Cerebellar cortex (tissue), 1 donor: ENCODE data around the gene PHYKPL.
"Not testable (repeated sequence)": the region's sequence is repeated elsewhere in the genome, so short reads cannot be mapped to it uniquely, and the experiment has no call there.

Experiments
- DNase-seq: peaks from one replicate; pipeline ENCODE4 v3.0.0-alpha.2; 2015; ENCODE audit warnings: low spot score

PHYKPL gene

DNA sequence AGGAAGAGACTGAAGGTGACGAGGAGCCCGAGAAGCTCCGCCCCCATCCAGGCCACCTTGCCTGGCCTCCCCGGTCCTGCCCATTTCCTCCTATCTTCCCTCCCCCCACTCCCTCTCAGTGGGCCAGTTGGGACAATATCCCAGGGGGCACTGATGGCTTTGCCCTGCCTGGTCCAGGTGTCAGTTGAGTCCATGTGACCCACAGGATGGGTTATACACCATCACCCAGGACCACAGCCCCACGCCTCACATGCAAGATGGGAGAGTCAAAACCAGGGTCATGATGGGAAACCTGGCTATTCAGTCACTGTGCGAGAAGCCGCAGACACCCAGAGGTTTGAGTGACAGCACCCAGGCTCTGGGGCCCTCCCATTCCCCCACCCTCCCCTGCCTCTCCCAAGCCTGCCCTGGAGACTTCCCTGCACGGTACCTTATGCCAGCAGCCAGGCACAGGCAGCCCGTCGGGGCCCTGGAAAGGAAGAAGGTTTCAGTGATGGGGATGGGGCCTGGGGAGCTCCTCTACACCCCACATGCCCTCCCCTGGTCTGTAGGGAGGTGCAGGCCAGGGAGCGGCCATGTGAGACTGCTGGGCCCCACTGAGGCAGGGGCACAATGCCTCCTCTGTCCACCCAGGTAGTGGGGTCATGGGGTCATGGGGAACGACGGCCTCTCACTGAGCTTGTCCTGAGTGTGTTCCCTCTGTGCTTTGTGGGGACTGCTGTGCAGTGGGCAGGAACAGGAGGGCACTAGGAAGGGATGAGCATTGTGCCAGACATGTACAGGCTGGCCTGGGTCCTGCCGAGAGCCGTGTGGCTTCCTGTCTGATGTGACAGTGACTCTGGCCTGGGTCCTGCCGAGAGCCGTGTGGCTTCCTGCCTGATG is 6.3 kb upstream of the PHYKPL start:
- DNase-seq = no peak

DNA sequence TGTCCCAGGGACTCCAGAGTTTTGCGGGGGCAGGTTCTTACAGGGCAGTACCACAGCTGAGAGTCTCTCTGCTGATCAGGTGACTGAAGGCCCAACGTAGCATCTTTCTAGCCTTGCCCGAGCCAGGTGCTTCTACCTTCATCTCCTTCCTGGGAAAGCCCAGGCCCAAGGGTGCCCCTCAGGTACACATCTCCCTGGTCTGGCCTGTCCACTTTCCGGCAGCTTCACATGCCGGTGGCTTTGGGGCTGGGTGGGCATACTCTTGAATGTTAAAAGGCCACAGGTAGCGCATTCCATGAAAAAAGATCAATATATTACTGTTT is 5.7 kb upstream of the PHYKPL start:
- DNase-seq = no peak

DNA sequence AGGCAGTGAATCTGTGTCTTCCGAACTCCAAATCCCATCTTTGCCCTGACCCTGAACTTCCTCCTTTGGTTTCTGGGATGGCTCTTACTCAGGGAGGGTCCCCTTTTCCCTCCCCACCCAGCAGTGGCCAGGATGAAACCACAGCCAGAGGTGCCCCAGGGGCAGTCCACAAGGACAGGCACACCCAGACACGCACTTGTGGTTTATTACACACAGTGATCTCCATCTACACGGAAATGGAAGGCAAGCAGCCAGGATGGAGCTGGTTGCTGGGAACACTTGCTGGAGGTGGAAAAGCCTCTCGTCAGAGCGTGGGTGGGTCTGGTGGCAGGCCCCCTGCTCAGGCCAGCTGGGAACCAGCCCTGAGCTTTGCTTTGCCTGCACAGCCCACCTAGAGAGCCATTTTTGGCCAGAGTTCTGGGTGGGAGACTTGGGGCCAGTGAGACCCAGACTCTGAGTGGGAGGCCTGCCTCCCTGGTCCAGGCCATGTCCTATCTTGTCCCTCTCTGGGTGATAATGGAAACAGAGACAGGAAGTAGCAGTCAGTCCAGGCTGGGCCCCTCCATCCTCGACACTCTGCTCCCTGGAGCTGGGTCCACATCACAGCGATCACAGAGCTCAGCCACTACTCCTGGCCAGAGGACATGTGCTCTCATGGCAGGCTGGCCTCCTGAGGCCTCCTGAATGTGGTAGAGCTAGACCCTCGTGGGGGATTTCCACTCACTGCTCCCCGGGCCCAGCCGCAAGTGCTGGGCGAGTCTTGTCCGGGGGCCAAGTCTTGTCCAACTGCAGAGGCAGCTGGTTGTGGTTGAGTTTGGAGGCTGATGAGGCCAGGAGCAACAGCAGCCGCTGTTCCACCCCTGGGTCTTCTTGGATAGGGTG is 5.1 kb upstream of the PHYKPL start:
- no peak for DNase-seq

DNA sequence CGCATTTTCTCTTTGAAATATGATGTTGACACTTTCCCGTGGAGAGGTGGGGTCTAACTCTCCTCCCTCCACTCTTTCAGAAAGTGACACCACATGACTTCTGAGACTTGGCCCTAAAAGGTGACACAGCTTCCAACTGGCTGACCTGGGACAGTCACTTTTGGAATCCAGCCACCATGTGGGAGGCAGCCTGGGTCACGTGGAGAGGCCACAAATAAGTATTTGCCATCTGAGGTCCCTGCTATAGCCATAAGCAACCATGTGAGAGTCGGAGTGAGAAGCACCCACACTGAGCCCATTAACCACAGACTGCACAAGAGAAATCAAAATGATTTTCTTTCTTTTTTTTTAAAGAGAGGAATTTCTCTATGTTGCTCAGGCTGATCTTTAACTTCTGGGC is 4.1 kb upstream of the PHYKPL start:
- no peak for DNase-seq

DNA sequence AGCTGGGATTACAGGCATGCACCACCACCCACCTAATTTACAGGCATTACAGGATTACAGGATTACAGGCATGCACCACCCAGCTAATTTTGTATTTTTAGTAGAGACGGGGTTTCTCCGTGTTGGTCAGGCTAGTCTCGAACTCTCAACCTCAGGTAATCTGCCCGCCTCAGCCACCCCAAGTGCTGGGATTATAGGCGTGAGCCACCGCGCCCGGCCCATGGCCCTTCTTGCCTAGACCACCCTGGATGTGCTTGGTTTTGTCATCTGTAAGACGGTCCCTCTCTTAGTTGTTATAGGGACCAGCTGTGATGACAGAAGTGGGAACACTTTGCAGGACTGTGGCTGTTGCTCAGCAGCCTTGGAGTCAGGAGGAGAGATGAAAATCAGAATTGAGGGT is 3.5 kb upstream of the PHYKPL start:
- DNase-seq = no peak

DNA sequence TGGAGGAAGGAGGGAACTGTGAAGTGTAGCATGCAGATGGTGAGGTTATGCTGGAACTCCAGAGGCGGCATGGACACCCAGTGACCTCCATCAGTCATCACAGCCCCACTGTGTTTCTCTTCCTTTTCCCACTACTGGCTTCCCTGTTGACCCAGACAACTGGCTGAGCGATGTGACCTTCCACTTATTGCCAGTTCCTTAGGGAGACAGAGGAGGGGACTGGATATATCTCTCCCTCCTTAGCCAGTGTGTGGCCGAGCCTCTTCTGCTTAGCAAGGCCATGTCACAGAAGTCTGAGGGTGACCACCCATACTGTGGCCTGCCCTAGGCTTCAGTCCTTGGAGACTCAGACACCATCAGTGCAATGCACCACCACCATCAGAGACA is 3.0 kb upstream of the PHYKPL start:
- no peak for DNase-seq

DNA sequence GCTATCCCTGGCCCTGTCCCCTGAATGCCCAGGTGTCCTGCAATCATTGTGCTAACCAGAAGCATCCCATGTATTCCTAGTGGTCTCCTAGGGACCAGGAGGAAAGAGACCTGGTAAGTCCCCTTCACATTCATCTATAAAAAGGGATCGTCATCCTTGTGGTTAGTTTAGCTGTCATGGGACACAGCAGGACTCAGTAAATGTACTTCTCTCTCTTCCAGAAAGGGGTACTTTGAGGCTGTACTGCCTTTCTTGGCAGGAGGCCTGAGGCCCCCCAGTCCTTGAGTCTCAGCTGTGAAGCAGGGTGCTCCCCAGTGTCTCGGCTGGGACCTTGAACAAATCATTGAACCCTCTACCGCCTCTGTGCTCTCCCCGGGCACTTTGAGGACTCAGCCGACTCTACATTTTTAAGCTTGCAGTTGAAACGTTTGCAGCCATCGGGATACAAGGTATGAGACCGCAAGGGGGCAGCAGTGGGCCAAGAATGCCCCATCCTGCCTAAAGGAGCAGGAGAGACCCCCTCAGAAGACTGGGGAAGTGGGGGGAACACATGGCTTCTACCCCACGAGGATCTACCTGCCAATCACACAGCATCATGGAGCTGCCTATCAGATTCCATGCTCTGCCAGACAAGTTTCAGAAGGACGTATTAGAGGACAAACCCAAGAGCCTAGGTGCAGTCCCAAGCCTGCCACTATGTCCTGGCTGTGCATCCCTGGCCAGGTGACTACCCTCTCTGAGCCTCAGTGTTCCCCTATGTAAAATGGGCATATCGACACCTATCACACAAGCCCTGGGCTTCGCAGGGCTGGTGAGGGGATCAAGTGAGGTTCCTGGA is 2.4 kb upstream of the PHYKPL start:
- DNase-seq = peak; percentile 77

DNA sequence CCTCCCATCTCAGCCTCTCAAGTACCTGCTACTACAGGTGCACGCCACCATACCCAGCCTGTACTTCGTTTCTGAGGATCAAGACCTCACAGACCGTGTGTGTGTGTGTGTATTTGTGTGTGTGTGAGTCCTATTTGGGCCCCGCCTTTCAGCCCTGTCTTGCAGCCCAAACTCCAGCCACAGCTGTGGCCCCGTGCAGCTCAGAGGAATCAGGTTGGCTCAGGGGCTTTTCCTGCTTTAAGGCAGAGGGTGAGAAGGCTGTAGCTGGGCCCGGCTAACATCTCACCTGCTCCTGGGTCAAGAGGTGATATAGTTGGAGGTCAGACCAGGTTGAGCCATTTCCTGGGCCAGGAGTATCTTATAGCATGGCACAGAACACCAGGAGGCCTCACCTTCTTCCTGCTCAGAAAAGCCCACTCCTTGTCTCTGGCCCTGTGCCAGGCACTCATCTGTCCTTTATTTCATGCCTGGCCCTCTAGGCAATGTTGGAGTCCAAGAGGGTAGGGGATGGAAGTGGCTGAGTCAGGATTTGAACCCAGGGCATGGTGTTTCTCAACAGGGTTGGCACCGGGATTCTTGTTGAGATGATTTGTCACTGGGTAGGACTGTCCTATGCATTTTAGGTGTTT is 1.6 kb upstream of the PHYKPL start:
- no peak for DNase-seq

DNA sequence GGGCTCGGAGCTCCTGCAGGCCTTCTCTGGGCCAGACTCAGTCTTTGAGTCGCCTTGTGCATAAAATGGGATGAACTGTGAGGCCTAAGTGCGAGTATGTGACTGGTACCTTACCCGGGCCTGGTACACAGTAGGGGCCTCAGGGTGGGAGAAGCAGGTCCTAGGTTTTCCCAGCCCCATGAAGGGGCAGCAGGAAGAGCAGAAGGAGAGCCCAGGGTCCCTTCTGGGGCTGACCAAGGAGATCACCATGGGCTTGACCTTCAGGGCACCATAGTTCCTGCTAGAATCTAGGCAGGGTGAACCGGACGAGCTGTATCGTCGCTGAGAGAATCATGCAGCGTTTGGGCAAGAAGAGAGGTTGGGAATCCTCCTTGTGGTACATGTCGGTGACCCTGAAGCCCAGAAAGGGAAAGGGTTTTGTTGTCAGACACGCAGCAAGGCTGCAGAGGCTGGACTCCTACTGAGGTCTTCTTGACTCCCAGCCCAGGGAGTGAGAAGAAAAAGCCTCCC is 373 bp upstream of the PHYKPL start:
- no peak for DNase-seq

DNA sequence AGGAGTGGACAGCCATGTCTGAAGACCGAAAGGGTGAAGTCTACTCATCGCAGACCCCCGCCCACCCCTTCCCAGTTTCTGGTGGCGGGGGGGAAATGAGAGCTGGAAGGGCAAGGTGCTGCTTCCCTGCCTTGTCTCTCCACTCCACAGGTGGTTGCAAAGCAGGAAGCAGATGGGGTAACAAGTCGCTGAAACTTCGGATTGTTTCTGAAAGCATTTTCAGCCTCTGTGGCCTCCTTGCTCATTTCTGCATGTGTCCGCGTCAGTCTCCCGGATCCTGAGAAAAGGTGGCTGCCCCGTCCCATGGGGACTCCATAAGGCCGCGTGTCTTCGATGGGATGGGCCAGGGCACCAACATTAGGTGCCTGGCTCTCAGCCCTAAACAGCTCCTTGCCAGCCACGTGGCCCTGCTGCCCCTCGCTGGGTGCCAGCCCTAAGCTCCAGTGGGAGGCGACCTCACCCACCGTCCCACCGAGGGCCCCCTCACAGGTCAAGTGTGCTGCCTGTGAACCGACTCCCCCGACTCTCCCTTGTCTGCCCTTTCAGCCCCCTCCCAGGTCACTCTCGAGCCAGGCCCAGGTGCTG is 971 bp downstream of the PHYKPL start:
- no peak for DNase-seq

DNA sequence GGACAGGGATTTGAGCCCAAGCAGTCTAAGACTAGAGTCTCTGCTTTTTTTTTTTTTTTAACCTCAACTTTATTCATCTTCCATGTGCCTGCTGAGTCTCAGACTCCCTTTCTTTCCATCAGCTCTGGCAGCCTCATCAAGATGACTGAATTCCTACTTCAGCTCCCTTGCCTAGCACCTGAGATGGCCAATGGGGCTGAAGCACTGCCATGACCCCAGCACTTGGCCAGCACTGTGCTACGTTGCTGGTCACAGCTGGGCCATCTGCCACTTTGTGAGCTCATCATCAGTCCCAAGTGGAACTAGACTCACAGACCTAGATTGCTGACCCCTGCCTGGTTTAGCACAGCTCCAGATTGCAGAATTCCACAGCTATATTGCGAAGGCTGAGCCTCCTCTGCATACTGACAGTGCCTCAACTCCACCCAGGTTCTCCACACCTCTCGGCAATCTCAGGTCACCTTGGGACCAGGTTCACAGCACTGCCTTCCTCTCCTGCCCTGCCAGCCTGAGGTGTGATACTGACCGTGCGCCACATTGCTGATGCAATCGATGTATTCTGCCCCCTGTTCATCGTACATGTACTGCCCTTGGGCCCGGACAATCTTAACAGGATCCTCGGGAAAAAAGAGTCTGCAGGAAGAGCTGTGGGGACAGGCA is 1.6 kb downstream of the PHYKPL start:
- no peak for DNase-seq

DNA sequence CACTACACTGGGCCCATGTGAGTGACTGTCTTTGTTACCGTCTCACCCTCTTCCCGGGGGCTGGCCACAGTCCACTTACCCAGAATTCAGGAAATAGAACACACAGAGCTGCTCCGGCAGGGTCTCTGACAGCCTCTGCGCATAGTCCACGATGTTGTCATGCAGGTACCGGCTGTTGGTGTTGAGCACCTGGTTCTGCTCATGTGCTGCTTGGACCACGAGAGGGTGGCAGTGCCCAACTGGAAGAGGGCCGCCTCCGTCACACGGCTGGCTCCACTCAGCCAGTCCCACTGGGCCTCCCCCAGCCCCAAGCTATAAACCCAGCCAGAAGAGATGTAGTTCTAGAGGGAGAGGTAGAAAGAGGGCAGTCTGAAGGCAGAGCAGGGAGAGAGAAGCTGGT is 2.7 kb downstream of the PHYKPL start:
- DNase-seq = no peak

DNA sequence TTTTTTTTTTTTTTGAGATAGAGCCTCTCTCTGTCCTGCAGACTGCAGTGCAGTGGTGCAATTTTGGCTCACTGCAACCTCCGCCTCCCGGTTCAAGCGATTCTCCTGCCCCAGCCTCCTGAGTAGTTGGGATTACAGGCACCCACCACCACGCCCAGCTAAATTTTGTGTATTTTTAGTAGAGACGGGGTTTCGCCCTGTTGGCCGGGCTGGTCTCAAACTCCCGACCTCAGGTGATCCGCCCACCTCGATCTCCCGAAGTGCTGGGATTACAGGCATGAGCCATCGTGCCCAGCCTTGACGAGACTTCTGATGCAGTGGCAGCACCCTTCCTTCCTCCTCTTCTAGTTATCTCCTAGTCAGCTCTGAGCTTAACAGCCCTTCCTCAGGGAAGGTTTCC is 3.5 kb downstream of the PHYKPL start:
- not testable (repeated sequence) for DNase-seq

DNA sequence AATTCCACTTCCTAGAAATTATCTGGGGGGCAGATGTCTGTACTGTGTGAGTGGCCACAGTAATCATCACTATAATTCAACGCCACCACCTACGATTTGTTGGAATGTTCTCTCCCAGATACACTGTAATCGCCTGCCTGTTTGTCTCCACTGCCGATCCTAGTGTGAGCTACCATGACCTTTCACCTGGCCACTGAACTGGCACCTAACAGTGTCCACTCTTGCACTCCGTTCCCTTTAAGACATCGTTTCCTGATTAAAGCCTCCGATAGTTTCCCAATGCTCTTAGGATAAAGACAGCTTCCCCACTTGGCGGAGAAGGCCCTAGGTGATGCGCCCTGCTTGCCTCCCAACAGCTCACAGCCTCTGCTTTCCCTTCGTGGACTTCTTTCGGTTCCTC is 4.0 kb downstream of the PHYKPL start:
- DNase-seq = no peak

DNA sequence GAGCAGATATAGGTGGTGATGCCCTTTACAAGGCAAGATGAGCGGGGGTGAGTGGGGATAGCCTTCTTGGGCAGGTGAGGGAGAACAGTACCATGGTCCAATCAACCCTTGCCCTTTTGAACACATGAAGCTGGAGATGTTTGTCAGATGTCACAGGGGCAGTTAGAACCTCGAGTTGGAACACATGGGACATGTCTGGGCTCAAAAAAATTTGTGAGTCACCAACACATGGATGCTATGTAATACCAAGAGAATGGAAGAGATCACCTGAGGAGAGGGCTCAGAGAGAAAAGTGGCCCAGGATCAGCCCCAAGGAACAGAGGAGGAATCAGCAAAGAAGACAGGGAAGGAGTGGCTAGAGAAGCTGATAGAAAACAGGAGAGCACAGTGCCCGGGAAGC is 4.7 kb downstream of the PHYKPL start:
- no peak for DNase-seq

DNA sequence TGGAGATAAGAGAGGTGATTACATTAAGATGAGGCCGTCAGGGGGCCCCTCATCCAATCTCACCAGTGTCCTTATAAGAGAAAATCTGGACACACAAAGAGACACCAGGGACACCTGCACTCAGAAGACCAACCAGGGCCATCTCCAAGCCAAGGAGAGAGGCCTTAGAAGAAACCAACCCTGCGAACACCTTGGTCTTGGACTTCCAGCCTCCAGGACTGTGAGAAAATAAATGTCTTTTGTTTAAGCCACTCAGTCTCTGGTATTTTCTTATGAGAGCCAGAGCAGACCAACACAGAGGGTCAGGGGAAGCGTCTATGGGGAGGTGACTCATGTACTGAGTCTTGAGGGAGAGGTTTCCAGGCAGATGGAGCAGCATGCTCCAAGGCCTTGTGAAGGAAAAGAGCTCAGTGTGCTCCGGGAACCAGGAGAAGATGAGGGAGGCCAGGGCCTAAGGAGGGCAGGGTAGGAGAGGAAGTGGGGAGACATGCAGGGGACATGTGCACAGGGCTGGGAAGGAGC is 5.4 kb downstream of the PHYKPL start:
- DNase-seq = no peak

DNA sequence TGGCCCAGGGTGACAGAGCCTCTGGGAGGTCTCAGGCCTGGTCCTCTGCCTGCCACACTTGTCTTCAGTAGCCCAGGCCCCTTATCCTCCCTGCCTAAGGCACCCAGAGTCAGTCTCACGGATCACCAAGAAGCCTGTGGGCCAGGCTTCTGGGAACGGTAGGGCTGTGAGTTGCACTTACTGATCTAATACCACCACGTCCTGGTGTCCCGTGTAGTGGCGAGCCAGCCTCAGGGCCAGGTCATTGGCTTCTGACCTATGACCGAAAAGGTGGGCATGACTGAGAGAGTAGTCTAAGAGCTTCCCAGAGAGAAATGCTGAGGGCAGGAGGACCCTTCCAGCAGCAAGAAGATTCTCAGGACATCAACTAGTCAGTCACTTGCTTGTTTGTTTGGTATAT is 7.4 kb downstream of the PHYKPL start:
- no peak for DNase-seq

DNA sequence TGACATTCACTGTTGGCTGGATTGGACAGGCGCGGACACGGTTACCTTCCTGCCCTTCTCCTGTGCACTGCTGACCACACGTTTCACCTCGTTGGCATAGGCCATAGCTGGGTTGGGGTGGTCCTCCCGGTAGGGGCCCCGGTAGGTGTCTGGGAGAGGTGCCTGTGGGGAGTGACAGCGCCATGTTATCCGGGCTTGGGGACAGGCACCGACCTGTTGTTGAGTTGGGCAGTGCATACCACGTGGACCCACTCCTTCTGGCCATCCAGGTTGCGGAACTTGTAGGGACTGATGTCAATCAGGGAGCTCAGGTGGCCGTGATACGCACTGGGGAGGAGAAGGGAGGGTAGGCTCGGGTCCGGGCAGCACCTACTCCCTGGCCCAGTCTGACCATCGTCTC is 8.2 kb downstream of the PHYKPL start:
- no peak for DNase-seq

DNA sequence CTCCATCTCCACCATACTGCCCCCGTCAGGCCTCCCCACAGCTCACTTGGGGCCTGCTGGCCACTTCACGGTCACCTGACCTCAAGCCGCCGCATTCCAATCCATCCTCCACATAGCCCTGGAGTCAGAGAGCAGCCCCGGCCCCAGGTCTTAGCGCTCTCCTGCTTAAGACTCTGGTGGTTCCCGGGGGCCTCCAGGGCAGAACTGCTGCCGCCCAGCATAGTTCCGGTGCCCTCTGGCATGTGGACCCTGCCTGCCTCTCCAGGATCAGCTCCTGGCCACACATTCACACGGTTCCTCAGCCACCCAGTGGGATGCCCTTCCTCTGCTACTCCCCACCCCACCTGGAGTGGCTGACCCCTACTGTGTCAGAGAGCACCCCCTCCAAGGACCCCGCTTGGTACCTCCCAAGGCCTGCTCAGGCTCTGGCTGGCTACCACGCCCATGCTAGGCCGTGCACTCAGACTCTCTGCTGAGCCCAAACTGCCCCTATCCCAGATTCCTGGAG is 8.7 kb downstream of the PHYKPL start:
- DNase-seq = no peak

DNA sequence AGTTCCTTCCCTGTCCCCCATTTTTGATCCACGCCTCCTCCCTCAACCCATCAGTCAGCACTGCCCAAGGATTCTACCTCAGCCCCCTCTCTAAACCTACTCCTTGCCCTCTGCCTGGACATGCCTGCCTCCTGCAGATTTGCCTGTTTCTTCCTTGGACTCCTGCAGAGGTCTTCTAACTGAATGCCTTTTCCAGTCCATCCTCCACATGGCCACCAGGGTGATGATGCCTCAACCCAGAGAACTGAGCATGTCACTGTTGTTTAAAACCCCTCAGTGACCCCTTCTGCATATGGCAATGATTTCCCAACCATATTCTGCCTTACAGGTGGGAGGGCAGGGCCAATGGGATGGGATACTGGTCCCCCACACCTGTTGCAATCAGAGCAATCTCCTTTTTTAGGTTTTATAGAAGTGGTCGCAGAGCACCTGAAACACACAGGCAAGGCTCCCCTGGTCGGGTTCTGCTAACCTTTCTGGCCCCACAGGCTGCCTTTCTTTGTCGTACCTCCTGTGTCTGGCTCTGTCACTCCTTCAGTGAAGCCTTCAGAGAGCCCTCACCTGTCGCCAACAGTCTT is 9.3 kb downstream of the PHYKPL start:
- no peak for DNase-seq
